K562 (cell line): Measurements from ENCODE around the gene RUNX1. TPM values are rescaled to one million over a fixed set of nuclear protein-coding genes. Genes with fewer than 3 reads are reported as not detected.

ENCODE experiments used
- ATAC-seq: fragments of 200-7000 bp; cut with Tn5 transposase; 3 replicates; pipeline ENCODE4 v1.9.1; 2020; ENCODE audit warnings: moderate library complexity
- BruUV-seq: library from RNA; stranded (reverse); fragments of 400-500 nt; replicated peaks from 2 replicates; lab custom pipeline; 2021; lab: Mats Ljungman, UMichigan
- CTCF ChIA-PET: fragments of 300-600 bp; formaldehyde crosslinking; extraction: SDS; loops from one replicate; lab custom pipeline; 2021; ENCODE audit warnings: low intra/inter-chr PET ratio; lab: Yijun Ruan, JAX
- POLR2A ChIA-PET: fragments of 300-600, 350-650 bp; sonication (Branson Sonifier 250); formaldehyde crosslinking; extraction: SDS; loops from one replicate; lab custom pipeline; 2021; ENCODE audit warnings: antibody characterized with exemption, inconsistent platforms; lab: Yijun Ruan, JAX
- DNase-seq, 4 experiments: peaks; one replicate each; pipeline versions ENCODE4 v3.0.0 to v3.0.0-alpha.2; 2011 to 2018; ENCODE audit warnings: low spot score in 3 of 4, mixed read lengths in 3 of 4; ENCODE audit errors: extremely low read depth in 1 of 4
- FAIRE-seq: peaks from 2 replicates; lab custom pipeline; 2011; peaks lifted over from hg19 to GRCh38; lab: Jason Lieb, UNC
- H2AFZ ChIP-seq: 2 replicates; pipeline ENCODE4 v1.6.0; 2011; ENCODE audit warnings: low read depth, low read length, control low read depth, inconsistent platforms
- H3K27ac ChIP-seq: fragments of 200-600 bp; 3 replicates; pipeline ENCODE4 v1.8.0; 2011; ENCODE audit warnings: low read depth, mild to moderate bottlenecking, control low read depth, inconsistent platforms, low read length, moderate library complexity, mixed read lengths; ENCODE audit errors: extremely low read depth
- H3K27me3 ChIP-seq, 2 experiments: fragments of 300-600 bp in 1 of 2; 2 replicates in 1 of 2; 3 replicates in 1 of 2; pipeline versions ENCODE4 v1.6.0 to v1.8.0; 2011; ENCODE audit warnings: inconsistent platforms in 2 of 2, low read length in 2 of 2, mild to moderate bottlenecking in 1 of 2, mixed read lengths in 1 of 2, moderate library complexity in 1 of 2; ENCODE audit not compliant: control insufficient read depth in 2 of 2, insufficient read depth in 2 of 2
- H3K36me3 ChIP-seq: fragments of 300-600 bp; 3 replicates; pipeline ENCODE4 v1.8.0; 2011; ENCODE audit warnings: mild to moderate bottlenecking, low read length, inconsistent platforms; ENCODE audit not compliant: control insufficient read depth, insufficient read depth
- H3K4me1 ChIP-seq, 2 experiments: fragments of 200-600 bp in 1 of 2; replicated peaks in 1 of 2; 2 replicates in 1 of 2; 3 replicates in 1 of 2; pipeline versions ENCODE4 v1.5.1 to v1.8.0; 2011; ENCODE audit warnings: inconsistent platforms in 2 of 2, low read length in 2 of 2, mild to moderate bottlenecking in 1 of 2, mixed read lengths in 1 of 2, moderate library complexity in 1 of 2; ENCODE audit not compliant: control insufficient read depth in 2 of 2, insufficient read depth in 2 of 2
- H3K4me2 ChIP-seq: 2 replicates; pipeline ENCODE4 v1.6.1; 2011; ENCODE audit warnings: low read length, control low read depth, inconsistent platforms, mixed read lengths; ENCODE audit not compliant: insufficient read depth
- H3K4me3 ChIP-seq: fragments of 200-600 bp; sonication (generic), shearing (Covaris generic); 2 replicates; pipeline ENCODE4 v1.5.1; 2016; ENCODE audit warnings: control low read depth, inconsistent platforms
- H3K79me2 ChIP-seq: fragments of 200-600 bp; 3 replicates; pipeline ENCODE4 v1.8.0; 2011; ENCODE audit warnings: low read length, inconsistent platforms; ENCODE audit not compliant: control insufficient read depth, insufficient read depth
- H3K9ac ChIP-seq, 2 experiments: 2 replicates each; pipeline versions ENCODE4 v1.6.0 to v1.6.1; 2011; ENCODE audit warnings: low read depth in 2 of 2, low read length in 2 of 2, control low read depth in 1 of 2, inconsistent platforms in 1 of 2, mild to moderate bottlenecking in 1 of 2, mixed read lengths in 1 of 2; ENCODE audit not compliant: insufficient read depth in 1 of 2
- H3K9me1 ChIP-seq: one replicate; pipeline ENCODE4 v1.6.0; 2011; ENCODE audit warnings: inconsistent platforms, mild to moderate bottlenecking, low read length, moderate library complexity; ENCODE audit not compliant: control insufficient read depth, insufficient read depth
- H3K9me3 ChIP-seq: replicated peaks from 2 replicates; pipeline ENCODE4 v1.5.1; 2011; ENCODE audit warnings: low read depth, low read length, inconsistent platforms; ENCODE audit not compliant: control insufficient read depth, insufficient read depth
- H4K20me1 ChIP-seq: replicated peaks from 2 replicates; pipeline ENCODE4 v1.6.1; 2011; ENCODE audit warnings: low read length, inconsistent platforms, mixed read lengths; ENCODE audit not compliant: control insufficient read depth, insufficient read depth
- FOXJ2 ChIP-seq: fragments of 200-800 bp; sonication (Bioruptor generic); IDR thresholded peaks from 2 replicates; pipeline ENCODE4 v1.6.1; 2016; ENCODE audit warnings: missing genetic modification characterization, missing compliant biosample characterization
- MTF1 ChIP-seq: fragments of 250-450 bp; sonication (Bioruptor Pico); IDR thresholded peaks from 2 replicates; pipeline ENCODE4 v1.9.0; 2021; ENCODE audit warnings: moderate library complexity, mild to moderate bottlenecking, inconsistent platforms, borderline replicate concordance
- NCOA2 ChIP-seq, 2 experiments: fragments of 450-650 bp; IDR thresholded peaks; 2 replicates each; pipeline ENCODE4 v1.6.1; 2018; ENCODE audit warnings: mild to moderate bottlenecking in 2 of 2, moderate library complexity in 1 of 2; ENCODE audit not compliant: partially characterized antibody in 2 of 2
- RBM34 ChIP-seq: fragments of 200-400 bp; formaldehyde crosslinking; IDR thresholded peaks from 2 replicates; pipeline ENCODE4 v1.6.1; 2018; ENCODE audit warnings: low read length, borderline replicate concordance; ENCODE audit not compliant: insufficient read depth
- RFX5 ChIP-seq: IDR thresholded peaks from 2 replicates; pipeline ENCODE4 v1.6.1; 2011; ENCODE audit warnings: low read depth, mild to moderate bottlenecking, improper control_type of control experiment, low read length
- RNF2 ChIP-seq: sonication (generic); IDR thresholded peaks from 2 replicates; pipeline ENCODE4 v1.6.1; 2016
- TCF3 ChIP-seq: sonication (generic); formaldehyde crosslinking; IDR thresholded peaks from 2 replicates; pipeline ENCODE4 v1.4.0; 2020; ENCODE audit warnings: mild to moderate bottlenecking, missing genetic modification reagents
- ZNF253 ChIP-seq: fragments of 250-450 bp; sonication (Bioruptor Pico); conservative IDR thresholded peaks from 2 replicates; pipeline ENCODE4 v1.6.1; 2021; ENCODE audit warnings: mild to moderate bottlenecking
- WGBS: fragments of 100-300 bp; shearing (Covaris generic); methylation state at CpG from one replicate; pipeline ENCODE4 v1.1.6; 2016; ENCODE audit warnings: low coverage, mixed read lengths; ENCODE audit not compliant: insufficient coverage; ENCODE audit errors: missing lambda C conversion rate; 5-methylcytosine and 5-hydroxymethylcytosine counted together
- in situ Hi-C: fragments of 300-500 bp; cut with MboI; formaldehyde crosslinking; loops from 4 replicates; pipeline ENCODE4 v1.15.0; 2018; ENCODE audit warnings: inconsistent platforms, mixed read lengths
- intact Hi-C: fragments of 100-400 bp; cut with micrococcal nuclease; formaldehyde crosslinking; loops from 2 replicates; pipeline ENCODE4 v1.14.2; 2022
- polyA plus RNA-seq, 8 experiments: library from polyadenylated mRNA; depleted of rRNA in 4 of 8; stranded (reverse) in 5 of 8; unstranded in 3 of 8; fragments of >200 nt; fragmentation: Nextera tagmentation in 2 of 8; fragmentation: Illumina TruSeq in 1 of 8; extraction: Ambion mirVana in 2 of 8; extraction: Trizol in 1 of 8; gene quantifications; 2 replicates each; pipeline versions ENCODE4 v1.2.1 to v1.2.3, GENCODE V29; 2011 to 2014; ENCODE audit warnings: inconsistent platforms in 1 of 8, missing spikeins in 1 of 8
- total RNA-seq, 7 experiments: library from RNA; depleted of rRNA in 6 of 7; stranded (reverse); fragments of >200 nt in 6 of 7; fragmentation: Illumina TruSeq in 2 of 7; extraction: Trizol in 2 of 7; gene quantifications; 2 replicates each; pipeline versions ENCODE4 v1.2.1 to v1.2.3, GENCODE V29; 2011 to 2021; ENCODE audit warnings: low replicate concordance in 1 of 7
- TF ChIP-seq, protein P1 (sequence below): sonication (generic); formaldehyde crosslinking; IDR thresholded peaks from 2 replicates; pipeline ENCODE4 v1.8.0; 2022; ENCODE audit warnings: missing genetic modification reagents, mild to moderate bottlenecking, borderline replicate concordance
- TF ChIP-seq, protein P2 (sequence below): IDR thresholded peaks from 2 replicates; pipeline ENCODE4 v1.6.1; 2011; ENCODE audit not compliant: insufficient read length; ENCODE audit errors: extremely low read depth
- TF ChIP-seq, protein P3 (sequence below): fragments of 200-800 bp; sonication (Bioruptor generic); IDR thresholded peaks from 2 replicates; pipeline ENCODE4 v1.6.1; 2017; ENCODE audit warnings: missing genetic modification characterization, missing compliant biosample characterization

RUNX1 gene
- total and polyA plus RNA-seq, 9 of the 15 experiments (the other 6 are each of a cell fraction or from before 2014, with no cell fraction given): 2.2 to 68.6 (median 17.8) TPM

DNA sequence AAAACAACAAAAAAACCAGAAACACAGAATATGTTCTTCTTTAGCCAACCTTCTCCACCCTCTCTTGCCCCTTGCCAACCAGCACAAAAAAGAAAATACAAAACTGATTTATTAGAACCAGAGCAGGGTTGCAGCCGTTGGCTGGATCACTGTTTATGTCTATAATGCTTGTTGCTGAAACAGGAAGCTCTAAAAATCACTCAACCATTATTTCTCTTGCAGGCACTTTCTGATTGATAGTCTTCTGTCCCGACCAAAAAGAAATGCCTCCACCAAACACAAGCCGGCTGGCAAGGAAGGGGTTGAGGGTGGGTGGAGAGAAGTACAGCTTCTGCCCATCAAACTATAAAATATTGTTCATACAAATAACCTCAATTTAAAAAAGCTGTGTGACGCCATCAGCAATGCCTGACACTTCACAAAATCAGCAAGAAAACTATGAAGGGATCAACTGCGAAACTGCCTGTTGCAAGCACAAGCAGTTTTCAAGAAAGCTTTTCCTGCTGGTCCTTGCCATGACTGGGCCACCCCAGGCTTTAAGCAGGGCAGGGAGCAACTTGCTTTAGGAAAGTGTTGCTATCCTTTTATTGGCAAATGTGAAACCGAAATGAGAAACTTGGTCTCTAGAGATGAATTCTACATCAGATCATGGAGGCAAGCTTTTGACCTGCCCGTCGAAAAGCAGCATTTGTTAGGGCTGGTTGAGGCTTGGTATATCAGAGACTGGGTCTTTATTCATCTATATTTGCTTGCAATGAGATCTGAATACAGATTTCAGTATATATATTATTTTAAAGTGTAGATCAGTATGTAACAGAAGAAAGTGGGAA, 174.2 kb downstream of the RUNX1 start:
- Histone ChIP-seq H3K36me3 (peaks cover 91% of the 10 kb centered on the region), H3K4me1 (no peaks in the 10 kb centered on the region), H3K9me1 (no peaks in the 10 kb centered on the region), H3K4me2 (no peak overlapping the region), H3K9me3 (no peaks in the 10 kb centered on the region), H2AFZ (no peak overlapping the region), H3K79me2 (peaks cover 82% of the 10 kb centered on the region), H3K27ac (no peak overlapping the region), H3K9ac (no peak overlapping the region), H3K27me3 (no peaks in the 10 kb centered on the region), H3K4me3 (no peak overlapping the region), H4K20me1 (peaks cover 4% of the 10 kb centered on the region; the same call in 1 of the 2 replicates)
- no peak for ATAC-seq
- FAIRE-seq: no peak
- no peak for TF ChIP-seq RFX5
- TF ChIP-seq, protein P1, sequence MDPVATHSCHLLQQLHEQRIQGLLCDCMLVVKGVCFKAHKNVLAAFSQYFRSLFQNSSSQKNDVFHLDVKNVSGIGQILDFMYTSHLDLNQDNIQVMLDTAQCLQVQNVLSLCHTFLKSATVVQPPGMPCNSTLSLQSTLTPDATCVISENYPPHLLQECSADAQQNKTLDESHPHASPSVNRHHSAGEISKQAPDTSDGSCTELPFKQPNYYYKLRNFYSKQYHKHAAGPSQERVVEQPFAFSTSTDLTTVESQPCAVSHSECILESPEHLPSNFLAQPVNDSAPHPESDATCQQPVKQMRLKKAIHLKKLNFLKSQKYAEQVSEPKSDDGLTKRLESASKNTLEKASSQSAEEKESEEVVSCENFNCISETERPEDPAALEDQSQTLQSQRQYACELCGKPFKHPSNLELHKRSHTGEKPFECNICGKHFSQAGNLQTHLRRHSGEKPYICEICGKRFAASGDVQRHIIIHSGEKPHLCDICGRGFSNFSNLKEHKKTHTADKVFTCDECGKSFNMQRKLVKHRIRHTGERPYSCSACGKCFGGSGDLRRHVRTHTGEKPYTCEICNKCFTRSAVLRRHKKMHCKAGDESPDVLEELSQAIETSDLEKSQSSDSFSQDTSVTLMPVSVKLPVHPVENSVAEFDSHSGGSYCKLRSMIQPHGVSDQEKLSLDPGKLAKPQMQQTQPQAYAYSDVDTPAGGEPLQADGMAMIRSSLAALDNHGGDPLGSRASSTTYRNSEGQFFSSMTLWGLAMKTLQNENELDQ (CRISPR knock-in tag): no peak
- no peak for TF ChIP-seq RBM34
- no peak for TF ChIP-seq RNF2
- no peak for TF ChIP-seq FOXJ2 (tag)
- no peak for TF ChIP-seq NCOA2 (IDR thresholded peaks at IDR 0.05; ENCODE audit: partially characterized antibody in 2 of 2)
- TF ChIP-seq, protein P2, sequence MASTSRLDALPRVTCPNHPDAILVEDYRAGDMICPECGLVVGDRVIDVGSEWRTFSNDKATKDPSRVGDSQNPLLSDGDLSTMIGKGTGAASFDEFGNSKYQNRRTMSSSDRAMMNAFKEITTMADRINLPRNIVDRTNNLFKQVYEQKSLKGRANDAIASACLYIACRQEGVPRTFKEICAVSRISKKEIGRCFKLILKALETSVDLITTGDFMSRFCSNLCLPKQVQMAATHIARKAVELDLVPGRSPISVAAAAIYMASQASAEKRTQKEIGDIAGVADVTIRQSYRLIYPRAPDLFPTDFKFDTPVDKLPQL: no peak
- TF ChIP-seq, protein P3, sequence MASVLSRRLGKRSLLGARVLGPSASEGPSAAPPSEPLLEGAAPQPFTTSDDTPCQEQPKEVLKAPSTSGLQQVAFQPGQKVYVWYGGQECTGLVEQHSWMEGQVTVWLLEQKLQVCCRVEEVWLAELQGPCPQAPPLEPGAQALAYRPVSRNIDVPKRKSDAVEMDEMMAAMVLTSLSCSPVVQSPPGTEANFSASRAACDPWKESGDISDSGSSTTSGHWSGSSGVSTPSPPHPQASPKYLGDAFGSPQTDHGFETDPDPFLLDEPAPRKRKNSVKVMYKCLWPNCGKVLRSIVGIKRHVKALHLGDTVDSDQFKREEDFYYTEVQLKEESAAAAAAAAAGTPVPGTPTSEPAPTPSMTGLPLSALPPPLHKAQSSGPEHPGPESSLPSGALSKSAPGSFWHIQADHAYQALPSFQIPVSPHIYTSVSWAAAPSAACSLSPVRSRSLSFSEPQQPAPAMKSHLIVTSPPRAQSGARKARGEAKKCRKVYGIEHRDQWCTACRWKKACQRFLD: no peak
- TF ChIP-seq MTF1 (CRISPR knock-in tag): no peak
- TF ChIP-seq ZNF253 (CRISPR knock-in tag): no peak
- no peak for TF ChIP-seq TCF3 (CRISPR knock-in tag)
- ChIA-PET POLR2A (interaction anchor here (0.5 to 5.6 kb wide), 4 partner anchors 11 to 1271 kb away, joined by 3 to 42 read pairs (median 3); no protein-coding TSS in a partner anchor), CTCF (no interaction called here)
- DNase-seq: no peak
- in situ Hi-C loops: no loop called here
- WGBS: 87% methylated on average over 8 of the region's 8 CpGs
- BruUV-seq: no TSS peak
- intact Hi-C loops: no loop called here
